NK-92 (cell line): ENCODE data around the gene WASF3.

Source experiments
- DNase-seq: peaks from one replicate; lab custom pipeline; 2025; ENCODE audit not compliant: unreplicated experiment; lab: John Stamatoyannopoulos, UW

WASF3 gene

GRCh38 chr13:26587251-26587650, 29.8 kb downstream of the WASF3 start:
- DNase-seq: no peak

GRCh38 chr13:26589226-26589625, 31.7 kb downstream of the WASF3 start:
- no peak for DNase-seq

DNA sequence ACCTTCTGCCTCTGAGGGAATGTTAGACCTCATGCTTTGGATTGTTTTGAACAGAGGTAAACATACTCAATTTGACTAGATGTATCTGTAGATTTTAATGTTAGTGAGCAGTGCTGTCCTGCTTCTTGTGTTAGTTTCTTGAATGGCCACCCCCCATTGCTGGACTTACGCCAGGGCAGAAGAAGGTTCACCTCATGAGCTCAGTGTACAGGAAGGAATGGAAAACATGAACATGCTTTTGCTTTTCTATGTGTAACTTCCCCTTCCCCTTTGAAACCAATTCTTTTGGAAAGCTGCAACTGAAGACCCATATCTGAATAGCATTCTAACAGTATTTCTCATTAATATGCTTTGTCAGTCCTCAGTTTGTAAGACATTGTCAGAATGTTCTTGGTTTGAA, 32.3 kb downstream of the WASF3 start:
- DNase-seq: no peak

GRCh38 chr13:26590379-26590778, 32.9 kb downstream of the WASF3 start:
- DNase-seq: no peak

- no peak for DNase-seq
Measured at GRCh38 chr13:26590951-26591350, 33.5 kb downstream of the WASF3 start.

DNA sequence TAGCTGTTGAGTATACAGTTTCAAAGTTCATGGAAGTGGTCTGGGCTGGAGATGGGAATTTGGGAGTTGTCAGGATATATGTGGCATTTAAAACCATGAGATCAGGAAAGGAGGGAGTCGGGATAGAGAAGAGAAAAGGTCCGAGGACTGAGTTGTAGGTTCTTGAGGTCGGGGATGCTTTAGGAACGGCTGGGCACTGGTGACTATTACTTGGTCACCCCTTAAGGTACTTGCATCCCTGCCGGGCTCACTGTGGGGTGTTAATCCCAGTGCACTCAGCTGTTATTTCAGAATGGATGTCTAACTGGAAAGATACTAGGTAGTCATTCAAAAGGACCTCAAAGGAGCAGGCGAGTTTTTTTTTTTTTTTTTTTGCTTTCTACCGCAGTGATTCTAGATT, 34.2 kb downstream of the WASF3 start:
- no peak for DNase-seq

DNA sequence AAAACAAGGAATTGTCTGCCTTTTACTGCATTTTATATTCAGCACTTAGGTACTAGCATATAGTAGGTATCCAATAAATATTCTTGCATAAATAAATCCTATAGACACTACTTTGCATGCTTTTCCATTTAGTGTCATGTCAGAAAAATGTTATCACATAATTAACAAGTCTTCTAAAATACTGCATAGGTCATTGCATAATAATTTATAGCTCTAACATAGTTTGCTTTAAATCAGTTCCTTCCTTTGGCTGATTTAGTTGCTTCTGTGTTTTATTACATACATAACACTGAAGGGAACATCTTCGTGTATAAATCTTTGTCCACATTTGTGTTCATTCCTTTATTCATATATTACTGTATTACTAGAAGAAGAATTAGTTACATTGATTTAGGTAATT, 36.2 kb downstream of the WASF3 start:
- no peak for DNase-seq

DNA sequence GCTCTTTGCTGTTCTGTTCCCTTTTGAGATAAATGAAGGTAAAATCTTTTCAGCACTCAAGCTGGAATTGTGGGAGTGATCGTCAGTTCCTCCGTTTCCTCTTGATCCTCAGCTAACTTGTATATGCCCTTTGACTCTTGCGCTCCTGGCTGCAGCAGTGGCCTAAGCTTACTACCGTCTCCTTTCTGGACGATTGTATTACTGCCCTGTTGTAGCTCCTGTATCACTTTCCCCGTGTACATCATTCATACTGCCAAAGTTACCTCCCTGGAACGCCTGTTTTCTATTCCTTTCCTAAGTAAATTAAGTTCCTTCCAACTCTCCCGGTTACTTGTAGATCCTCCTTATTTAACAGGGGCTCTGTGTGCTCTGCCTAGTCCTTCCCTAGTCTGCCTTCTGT, 36.9 kb downstream of the WASF3 start:
- no peak for DNase-seq

DNA sequence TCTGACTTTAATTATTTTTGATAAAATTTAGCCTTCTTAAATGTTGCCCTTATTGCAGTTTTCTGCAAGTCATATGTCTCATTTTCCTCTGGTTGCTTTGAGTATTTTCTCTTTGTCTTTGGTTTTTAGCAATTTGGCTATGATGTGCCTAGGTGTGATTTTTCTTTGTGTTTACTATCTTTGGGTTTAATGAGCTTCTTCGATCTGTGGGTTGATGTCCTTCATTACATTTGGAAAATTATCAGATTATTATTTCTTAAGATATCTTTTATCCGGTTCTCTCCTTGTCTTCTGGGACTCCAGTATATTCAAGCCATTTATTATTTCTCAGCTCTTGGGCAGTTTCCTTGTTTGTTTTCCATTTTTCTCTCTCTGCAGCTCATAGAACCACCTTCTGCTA, 39.0 kb downstream of the WASF3 start:
- no peak for DNase-seq

GRCh38 chr13:26599403-26599802, 41.9 kb downstream of the WASF3 start:
- DNase-seq: no peak

GRCh38 chr13:26599860-26600259, 42.4 kb downstream of the WASF3 start:
- no peak for DNase-seq

- no peak for DNase-seq
Measured at GRCh38 chr13:26600343-26600742, 42.9 kb downstream of the WASF3 start.

DNA sequence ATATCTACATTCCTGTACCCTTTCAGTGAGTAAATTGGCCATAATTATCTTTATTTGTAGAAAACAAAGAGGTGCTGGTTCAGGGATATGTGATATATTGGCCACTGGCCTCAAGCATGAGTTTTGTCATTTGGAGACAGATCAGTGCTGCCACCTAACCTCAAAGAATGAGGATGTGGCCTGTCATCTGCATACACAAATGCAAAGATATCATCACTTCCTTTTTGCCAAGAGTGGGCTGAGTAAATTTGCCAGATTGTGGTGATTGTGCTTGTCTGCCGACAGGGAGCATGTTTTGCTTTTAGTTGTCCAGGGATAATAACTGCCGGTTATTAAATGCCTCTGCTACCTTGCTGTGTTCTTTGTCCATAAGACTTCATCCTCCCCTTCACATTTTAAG, 44.2 kb downstream of the WASF3 start:
- DNase-seq: no peak

GRCh38 chr13:26602783-26603182, 45.3 kb downstream of the WASF3 start:
- no peak for DNase-seq

DNA sequence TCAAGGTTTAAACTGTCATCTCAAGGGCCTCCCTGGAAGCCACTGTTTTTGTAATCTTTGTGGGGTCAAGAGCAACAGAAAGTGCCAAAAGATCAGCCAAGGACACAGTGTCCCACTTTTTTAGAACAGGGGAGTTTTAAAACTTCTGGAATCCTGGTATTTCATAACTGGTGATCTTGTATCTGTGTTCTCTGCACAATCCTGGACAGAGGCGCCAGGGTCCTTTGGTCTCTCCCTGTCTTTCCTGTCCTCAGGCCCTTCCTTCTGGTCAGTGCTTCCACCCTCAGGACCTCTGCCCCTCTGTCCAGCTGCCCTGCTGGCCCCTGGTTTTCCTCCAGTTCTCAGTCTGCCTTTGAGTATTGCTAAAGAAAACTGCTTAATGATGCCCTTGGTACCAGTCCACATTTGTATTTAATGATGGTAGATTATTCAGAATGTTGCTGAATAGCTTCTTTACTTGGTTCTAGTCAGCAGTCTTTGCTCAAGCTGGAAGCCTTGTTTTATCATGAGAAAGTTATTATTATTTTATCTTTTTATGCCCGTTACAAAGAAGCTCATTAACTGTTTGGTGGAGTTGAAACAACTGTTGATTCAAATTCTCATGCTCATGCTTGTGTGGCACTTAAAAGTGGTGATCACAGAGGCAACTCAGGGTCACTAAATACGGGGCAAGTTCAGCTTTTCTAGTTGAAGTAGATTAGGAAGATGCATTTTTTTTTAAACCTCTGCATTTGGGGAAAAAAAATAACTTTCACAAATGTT, 47.5 kb downstream of the WASF3 start:
- no peak for DNase-seq

DNA sequence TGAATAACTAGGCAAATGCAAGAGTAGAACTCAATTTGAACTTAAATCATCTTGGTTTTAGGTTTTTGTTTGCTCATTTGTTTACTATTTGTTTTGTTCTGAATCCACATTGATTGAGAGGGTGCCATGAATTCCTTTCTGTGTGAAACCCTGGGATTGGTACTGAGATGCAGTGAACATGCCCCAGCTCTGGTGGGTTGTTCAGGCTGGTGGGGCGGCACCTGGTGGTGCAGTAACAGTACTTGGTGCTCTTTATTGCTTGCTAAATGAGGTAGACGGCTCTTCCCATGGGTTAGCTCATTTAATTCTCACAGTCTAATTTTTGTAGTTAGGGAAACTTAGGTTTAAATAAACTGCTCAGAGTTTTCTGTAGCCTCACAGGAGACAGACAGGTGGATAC, 48.4 kb downstream of the WASF3 start:
- DNase-seq: no peak

GRCh38 chr13:26606631-26607030, 49.1 kb downstream of the WASF3 start:
- no peak for DNase-seq

GRCh38 chr13:26614721-26615120, 57.2 kb downstream of the WASF3 start:
- no peak for DNase-seq

- no peak for DNase-seq
Measured at GRCh38 chr13:26616126-26616525, 58.6 kb downstream of the WASF3 start.

DNA sequence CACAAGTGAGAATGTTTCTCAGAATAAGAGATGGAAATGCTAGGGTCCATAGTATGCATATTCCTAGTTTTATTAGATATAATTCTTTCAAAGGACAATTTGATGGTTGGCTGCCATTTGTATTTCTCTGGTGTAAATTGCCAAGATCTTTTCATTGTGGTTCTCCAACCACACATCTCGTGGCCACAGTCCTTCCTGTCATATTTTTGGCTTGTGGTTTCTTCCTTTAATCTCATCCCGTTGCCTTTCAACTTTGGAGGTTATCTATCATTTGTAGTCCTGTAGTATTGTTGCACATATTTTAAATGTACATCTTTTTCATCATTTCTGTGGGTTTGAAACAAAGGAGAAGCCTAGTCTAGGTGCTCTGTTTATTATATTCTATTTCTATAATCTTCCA, 61.2 kb downstream of the WASF3 start:
- no peak for DNase-seq

DNA sequence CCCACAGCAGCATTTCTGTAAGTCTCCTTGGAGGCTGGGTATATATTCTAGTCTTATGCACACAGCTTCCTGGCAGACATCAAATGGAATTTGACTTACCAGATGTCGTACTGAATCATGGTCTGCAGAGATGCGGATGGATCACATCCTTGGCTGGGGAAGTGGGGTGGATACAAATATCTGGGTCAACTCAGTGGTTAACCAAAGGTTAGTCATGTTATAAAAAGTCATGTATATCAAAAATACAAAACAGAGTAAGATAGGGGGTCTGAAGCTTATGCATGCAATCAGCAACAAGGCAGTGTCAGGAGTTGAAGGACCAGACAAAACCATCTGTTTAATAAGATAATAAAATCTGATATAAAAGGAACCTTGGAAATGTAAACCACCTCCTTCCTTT, 61.9 kb downstream of the WASF3 start:
- DNase-seq: no peak

GRCh38 chr13:26621731-26622401, 64.4 kb downstream of the WASF3 start:
- DNase-seq: no peak

DNA sequence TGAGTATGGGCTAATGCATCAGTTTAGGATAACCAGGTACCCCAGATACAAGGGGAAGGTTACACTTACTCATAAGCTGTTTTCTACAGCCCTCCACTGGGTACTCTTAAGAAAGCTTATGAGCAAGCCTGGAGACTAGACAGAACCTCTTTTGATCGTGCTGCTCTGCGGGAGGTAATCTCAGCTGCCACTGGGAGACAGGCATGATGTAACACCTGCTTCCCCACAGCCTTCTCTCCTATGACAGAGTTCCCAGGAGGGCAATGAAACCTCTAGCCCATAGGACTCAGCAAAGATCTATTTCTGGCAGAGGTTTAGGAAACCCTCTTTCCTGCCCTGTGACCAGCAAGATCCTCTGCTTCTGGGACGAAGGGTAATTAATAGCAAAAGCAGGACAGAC, 65.6 kb downstream of the WASF3 start:
- DNase-seq: no peak
